Stimulated activated CD4-positive, alpha-beta T cell treated with anti-CD3 and anti-CD28 coated beads, Interleukin-1b, Interleukin-23, amount 100 ng/mL, for 48 hours (primary cell): ENCODE results near the gene TRIM5.
"Not testable (repeated sequence)": the region's sequence is repeated elsewhere in the genome, so short reads cannot be mapped to it uniquely, and the experiment has no call there.

Experiments used
- DNase-seq: peaks from one replicate; pipeline ENCODE4 v3.0.0-alpha.2; 2020

The TRIM5 gene

GRCh38 chr11:5684646-5685362, at the start of gene TRIM5:
TSS of gene TRIM5 (minus strand) at chr11:5685074. CDS start at chr11:5680177, 4,897 bp downstream.
- peak; percentile 80 for DNase-seq

DNA sequence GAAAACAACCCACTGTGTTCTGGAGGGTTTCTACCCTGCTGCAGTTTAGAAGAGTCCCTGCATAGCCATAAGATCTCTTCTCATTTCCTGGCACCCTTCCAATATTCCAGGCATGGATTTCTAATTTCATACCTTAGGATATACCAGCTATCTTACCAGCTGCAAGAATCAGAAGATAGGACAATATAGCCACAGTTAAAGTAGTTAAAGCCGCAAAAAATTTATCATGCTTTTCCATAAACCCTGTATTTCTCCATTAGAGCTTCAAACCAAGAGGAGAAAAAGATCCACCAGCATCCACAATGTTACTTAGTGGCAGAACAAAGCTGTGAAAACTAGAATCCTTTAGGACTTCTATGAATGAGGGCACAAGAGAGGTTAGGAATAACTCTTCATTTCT, 42.8 kb upstream of the TRIM5 start:
- DNase-seq: no peak

GRCh38 chr11:5726351-5726750, 41.5 kb upstream of the TRIM5 start:
- no peak for DNase-seq

GRCh38 chr11:5722622-5723021, 37.7 kb upstream of the TRIM5 start:
- no peak for DNase-seq

GRCh38 chr11:5719703-5720495, 35.0 kb upstream of the TRIM5 start:
- no peak for DNase-seq

DNA sequence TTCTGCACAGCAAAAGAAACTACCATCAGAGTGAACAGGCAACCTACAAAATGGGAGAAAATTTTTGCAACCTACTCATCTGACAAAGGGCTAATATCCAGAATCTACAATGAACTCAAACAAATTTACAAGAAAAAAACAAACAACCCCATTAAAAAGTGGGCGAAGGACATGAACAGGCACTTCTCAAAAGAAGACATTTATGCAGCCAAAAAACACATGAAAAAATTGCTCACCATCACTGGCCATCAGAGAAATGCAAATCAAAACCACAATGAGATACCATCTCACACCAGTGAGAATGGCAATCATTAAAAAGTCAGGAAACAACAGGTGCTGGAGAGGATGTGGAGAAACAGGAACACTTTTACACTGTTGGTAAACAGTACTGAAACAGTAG, 31.6 kb upstream of the TRIM5 start:
- DNase-seq: not testable (repeated sequence)

DNA sequence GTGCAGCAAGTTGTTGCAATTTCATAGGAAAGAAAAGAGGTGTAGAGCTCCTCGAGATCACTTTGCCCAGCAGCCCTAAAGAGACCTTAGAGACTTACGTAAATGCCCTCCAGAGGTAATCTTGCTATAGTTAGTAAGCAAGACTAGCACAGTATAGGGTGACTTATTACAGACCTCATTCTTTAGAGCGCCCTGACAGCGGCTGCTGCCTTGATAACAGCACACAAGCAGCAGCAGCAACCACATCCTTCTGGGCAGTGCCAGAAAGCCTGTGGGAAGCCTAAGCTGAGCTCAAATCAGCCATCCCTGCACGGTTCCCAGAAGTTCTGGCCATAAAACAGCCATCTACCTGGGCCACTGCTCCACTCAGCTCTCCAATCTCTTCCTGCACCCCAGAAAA, 28.8 kb upstream of the TRIM5 start:
- DNase-seq: no peak

DNA sequence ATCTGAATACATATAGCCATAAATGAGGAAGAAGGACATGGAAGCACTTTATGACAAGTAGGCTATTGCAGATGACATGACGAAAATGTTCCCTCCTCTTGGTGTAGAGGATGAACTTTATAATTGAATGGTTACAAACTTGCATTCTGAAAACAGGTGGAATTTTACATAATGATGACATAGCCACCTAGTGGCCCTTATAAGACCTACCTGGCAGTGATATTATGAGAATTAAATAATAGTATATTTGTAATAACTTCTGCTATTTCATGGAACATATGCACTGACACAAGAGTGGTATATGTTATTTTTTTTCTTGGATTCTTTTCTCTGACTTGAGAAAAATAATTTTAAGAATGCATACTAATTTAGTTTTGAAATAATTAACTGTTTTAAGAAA, 27.6 kb upstream of the TRIM5 start:
- DNase-seq: no peak

- DNase-seq: no peak
Observed at GRCh38 chr11:5705688-5706087, 20.8 kb upstream of the TRIM5 start.

GRCh38 chr11:5703741-5704536, 19.1 kb upstream of the TRIM5 start:
- no peak for DNase-seq

GRCh38 chr11:5701055-5701577, 16.2 kb upstream of the TRIM5 start:
- DNase-seq: no peak

DNA sequence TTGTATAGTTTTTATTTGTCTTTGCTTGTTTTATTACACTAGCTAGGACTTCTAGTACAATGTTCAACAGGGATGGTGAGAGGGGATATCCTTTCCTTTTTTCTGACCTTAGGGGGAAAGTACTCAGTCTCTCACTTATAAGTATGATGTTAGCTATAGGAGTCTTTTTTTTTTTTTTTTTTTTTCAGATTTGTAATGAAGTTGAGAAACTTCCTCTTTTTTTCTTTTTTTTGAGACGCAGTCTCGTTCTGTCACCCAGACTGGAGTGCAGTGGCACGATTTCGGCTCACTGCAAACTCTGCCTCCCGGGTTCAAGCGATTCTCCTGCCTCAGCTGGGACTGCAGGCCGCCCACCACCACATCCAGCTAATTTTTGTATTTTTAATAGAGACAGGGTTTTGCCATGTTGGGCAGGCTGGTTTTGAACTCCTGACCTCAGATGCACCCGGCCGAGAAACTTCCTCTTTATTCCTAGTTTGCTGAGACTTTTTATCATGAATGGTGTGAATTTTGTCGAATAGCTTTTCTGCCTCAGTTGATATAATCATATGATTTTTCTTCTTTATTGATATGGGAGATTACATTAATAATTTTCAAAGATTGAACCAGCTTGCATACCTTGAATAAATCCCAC, 15.7 kb upstream of the TRIM5 start:
- DNase-seq: no peak

DNA sequence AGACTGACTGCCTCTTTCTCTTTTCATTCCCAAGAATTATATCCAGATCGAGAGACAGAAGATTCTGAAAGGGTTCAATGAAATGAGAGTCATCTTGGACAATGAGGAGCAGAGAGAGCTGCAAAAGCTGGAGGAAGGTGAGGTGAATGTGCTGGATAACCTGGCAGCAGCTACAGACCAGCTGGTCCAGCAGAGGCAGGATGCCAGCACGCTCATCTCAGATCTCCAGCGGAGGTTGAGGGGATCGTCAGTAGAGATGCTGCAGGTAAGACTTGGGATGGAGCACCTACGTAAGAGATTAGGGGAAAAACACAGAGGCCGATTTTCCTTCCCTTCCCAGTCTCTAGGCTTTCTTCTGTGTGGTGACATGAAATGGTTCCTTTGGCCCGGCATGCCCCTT, 13.4 kb upstream of the TRIM5 start:
- DNase-seq: no peak

DNA sequence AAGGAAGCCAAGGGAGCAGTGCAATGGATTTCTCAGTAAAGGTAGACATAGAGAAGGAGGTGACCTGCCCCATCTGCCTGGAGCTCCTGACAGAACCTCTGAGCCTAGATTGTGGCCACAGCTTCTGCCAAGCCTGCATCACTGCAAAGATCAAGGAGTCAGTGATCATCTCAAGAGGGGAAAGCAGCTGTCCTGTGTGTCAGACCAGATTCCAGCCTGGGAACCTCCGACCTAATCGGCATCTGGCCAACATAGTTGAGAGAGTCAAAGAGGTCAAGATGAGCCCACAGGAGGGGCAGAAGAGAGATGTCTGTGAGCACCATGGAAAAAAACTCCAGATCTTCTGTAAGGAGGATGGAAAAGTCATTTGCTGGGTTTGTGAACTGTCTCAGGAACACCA, 11.3 kb upstream of the TRIM5 start:
- no peak for DNase-seq

GRCh38 chr11:5695580-5695979, 10.7 kb upstream of the TRIM5 start:
- no peak for DNase-seq

DNA sequence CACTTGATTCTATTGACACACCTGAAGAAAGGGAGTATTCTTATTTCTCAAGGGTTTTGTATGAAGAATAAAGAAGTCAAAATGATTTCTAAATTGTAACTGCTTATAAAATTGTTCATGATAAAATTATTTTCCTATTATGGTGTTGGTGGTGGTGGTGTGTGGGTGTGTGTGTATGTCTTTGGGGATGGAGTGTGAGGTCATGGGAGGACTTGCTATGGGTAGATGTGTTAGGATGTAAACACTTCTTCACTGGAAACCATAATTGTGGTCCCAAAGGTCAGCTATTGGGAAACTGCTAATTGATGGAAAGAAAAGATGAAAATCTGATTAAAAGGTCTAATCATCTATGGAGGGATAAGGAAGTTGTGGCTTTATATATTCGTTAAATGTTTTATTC, 9.8 kb upstream of the TRIM5 start:
- DNase-seq: no peak

DNA sequence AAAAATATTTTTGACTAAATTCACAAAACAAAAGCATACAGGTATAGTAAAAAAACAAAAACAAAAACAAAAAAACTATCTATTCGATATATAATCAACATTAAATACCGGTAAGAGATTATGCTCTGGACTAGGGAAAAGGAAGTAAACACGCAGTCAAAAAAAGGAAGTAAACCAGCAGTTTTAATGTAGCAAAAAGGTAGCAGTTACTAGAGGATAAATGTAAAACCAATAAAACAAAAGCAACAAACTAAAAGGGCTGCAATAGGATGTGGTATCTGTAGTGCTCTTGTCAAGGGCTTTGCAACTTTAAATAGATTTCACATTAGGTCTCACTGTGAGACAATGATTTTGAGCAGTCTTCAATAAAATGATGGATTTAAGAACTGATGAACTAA, 7.1 kb upstream of the TRIM5 start:
- no peak for DNase-seq

- not testable (repeated sequence) for DNase-seq
Observed at GRCh38 chr11:5691238-5691963, 6.5 kb upstream of the TRIM5 start.

DNA sequence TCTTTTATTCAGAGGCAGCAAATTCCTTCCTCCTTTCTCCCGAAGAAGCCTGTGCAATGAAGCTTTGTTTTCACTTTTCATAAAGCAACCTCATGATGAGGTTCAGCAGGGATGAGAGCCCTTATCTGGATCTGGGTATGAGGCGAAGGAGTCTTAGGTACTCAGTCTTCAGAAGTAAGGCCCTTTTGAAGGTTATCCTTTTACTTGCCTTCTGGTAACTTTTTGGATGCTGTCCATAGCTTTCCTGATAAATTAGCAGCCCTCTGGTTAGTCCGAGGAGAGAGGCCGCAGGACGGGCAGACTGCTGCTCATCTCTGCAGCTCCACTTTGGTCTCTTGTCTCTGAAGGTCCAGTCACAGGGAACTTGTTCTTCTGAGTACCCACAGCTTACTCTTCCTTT, 5.9 kb upstream of the TRIM5 start:
- DNase-seq: no peak

- no peak for DNase-seq
Observed at GRCh38 chr11:5690216-5690615, 5.3 kb upstream of the TRIM5 start.

DNA sequence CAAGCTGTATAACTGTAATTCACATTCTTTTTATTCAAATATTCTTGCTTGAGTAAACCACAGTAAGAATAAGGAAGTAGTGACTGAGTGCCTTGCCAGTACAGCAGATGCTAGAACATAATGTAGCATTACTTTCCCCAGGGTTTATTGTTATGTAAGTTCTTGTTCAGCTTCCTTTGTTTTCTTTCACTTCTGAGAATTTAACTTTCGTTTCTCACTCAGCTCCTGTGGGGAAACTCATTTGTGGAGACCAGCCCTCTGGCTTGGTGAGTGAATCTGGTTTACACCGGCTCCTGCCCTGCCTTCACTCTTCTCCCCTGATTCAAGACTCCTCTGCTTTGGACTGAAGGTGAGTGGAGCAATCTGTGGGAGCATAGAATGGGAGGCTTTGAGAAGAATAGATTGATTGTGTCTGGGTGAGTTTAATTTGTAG, 4.7 kb upstream of the TRIM5 start, which contains the start of gene TRIM22:
TSS of gene TRIM22 (plus strand) at position 240 of the 433 bp plus-strand sequence. CDS start 6,443 bp downstream, outside the sequence.
- peak; percentile 63 for DNase-seq

- no peak for DNase-seq
Observed at GRCh38 chr11:5688482-5688881, 3.6 kb upstream of the TRIM5 start.
